ENCODE measurements around the gene DYSF.

DYSF gene

DNA sequence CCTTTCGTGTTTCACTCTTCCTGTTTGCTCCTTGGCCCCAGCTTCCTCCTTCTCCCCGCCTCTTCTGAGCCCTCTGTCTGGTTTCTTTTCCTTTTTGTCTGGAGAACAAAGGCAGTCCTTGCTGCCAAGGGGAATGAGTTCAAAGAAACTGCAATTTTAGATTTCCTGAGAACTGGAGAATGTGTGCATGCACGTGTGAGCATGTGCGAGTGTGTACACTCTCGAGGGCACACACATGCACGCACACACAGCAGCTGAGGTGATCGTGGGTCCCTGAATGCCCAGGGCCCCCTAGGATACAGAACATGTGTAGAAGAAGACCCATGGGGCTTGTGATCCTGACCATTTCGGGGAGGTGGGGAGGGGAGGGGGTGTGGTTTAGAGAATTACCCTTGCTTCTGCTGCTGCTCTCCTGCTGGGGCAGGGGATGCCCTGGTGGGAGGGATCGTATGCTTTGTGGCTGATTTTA lies 151.8 kb downstream of the DYSF start:
- DNase-seq: no peak

GRCh38 chr2:71605781-71606241 lies 152.4 kb downstream of the DYSF start:
- DNase-seq: no peak

GRCh38 chr2:71606244-71606643 lies 152.9 kb downstream of the DYSF start:
- DNase-seq: no peak

- DNase-seq: no peak
Observed at GRCh38 chr2:71607151-71607889, 154.0 kb downstream of the DYSF start.

DNA sequence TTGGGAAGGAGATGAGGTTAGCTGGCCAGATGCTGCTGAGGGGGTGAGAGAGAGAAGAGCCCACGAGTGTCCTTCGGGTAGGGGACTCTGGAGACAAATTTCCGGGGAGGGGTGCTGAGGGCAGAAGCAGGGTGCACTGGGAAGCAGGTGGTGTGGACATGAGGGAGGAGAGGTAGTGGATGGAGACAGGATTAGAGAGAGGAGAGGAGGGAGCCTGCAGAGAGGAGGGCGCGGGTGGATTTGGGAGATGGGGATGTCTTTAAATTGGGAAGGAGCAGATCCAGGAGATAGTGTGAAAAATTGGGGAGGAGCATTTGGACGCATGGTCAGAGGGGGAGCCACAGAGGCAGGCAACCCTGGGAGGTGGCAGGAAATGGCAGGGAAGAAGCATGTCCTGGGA lies 154.7 kb downstream of the DYSF start:
- DNase-seq: no peak

- no peak for DNase-seq
Observed at GRCh38 chr2:71608441-71608840, 155.1 kb downstream of the DYSF start.

- no peak for DNase-seq
Observed at GRCh38 chr2:71609029-71609428, 155.7 kb downstream of the DYSF start.

DNA sequence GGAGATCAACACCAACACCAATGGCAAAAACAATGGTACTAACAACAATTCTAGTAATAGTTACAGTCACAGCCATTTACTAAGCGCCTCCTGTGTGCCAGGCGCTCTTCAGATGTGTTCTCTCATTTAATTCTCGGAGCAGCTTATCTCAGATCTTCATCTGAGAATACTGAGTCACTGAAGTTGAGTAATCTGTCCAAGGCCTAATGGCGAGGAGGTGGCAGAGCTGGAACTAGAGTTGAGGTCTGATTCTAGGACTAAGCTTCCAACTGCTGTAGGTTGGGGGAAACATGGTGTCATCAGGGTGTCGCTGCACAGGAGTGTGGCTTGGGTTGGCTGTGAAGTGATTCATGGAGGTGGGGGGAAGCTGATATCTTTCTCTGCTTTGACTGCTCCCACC lies 156.1 kb downstream of the DYSF start:
- DNase-seq: no peak

- DNase-seq: no peak
Observed at GRCh38 chr2:71609958-71610357, 156.6 kb downstream of the DYSF start.

GRCh38 chr2:71610671-71611070 lies 157.3 kb downstream of the DYSF start:
- DNase-seq: no peak

GRCh38 chr2:71611247-71611646 lies 157.9 kb downstream of the DYSF start:
- DNase-seq: no peak

DNA sequence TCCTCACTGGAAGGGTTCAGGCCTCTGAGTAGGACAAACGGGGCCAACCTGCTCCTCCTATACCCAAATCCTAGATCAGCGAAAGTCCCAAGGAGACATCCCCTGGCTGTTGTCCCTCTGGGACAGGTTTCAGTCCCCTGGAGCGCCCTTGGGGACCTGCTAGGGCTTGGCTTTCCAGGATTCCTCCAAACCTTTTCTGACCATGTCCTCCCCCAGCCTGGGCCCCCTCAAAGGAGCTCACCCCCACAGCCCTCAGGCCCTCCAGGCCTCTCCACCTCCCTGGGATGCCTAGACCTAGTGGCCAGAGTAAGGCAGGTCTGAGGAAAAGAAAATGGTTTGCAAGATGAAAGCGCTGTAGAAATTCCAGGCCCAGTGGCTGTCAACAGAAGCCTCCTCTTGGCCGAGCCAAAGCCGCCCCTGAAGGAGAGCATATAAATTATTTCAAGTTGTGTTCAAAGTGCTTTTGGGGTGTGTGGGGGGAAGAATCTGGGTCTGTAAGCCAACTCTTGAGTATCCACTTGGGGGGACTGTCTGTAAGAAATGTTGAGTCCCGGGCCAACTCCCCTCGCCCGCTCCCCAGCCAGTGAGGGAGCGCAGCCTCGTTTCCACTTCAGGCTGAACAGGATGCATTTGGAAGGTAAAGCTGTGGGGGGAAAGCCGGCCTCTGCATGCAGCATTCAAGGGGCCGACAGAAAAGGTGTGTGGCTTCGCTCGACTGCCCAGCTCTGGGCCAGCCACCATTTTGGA lies 158.6 kb downstream of the DYSF start:
- no peak for DNase-seq

- no peak for DNase-seq
Observed at GRCh38 chr2:71612581-71613402, 159.4 kb downstream of the DYSF start.

DNA sequence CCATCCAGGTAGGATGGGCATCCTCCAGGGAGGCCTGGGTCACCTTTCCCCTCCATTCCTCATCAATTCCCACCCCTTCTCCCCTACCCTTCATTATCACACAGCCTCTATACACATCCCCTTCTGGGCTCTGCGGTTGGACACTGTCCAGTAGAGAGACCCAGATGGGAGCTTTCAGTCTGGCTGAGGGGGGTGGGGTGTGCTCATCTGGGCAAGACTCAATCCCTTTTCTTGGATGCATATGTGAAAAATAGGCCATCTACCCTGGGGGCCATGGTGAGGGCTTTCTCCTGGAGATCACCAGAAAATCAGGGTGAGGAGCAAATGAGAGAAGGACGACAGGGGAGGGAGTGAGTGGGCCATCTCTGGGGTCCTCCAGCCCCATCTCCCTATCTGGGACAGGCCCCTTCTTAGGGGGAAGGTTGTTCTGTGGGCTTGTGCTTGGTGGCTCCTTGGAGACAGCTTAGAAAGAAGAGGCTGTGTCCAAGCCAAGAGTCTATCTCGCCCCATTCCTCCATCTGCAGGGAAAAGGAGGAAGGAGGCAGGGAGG lies 160.1 kb downstream of the DYSF start:
- no peak for DNase-seq

GRCh38 chr2:71613953-71614925 lies 160.9 kb downstream of the DYSF start:
- no peak for DNase-seq

DNA sequence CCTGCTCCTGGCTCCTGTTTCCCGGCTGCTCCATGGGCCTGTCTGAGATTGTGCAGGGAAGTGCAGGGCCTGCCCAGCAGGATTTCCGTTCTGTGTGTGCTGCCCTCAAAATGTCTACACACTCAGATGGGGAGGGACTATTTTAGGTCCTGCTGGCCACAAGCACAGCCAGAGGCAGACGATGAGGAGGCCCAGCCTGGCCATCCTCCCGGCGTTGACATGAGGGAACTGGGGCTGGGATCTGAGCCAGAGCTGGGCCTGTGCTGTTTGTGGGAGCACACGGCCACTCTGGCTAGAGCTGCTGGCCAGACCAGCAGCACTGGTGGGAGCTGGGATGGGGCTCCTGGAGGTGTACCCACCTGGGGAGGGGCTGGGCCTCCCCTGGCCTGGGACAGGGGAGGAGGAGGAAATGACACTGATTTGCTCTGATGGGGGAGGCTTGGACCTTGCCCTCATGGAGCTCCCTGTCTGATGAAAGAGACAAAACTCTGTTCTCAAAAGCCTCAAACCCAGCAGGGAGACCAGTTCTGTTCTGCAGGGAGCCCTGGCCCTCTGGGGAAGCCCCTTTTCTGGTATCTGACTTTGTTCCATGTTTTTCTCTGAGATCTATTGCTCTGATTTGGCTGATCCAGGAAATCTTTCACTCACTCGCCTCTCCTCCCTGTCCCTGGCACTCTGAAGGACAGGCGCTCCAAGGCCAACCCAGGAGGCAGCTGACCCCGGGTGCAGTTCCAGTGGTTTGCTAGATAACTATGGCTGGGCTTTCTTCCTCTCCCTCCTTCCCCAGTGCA lies 161.8 kb downstream of the DYSF start:
- no peak for DNase-seq

DNA sequence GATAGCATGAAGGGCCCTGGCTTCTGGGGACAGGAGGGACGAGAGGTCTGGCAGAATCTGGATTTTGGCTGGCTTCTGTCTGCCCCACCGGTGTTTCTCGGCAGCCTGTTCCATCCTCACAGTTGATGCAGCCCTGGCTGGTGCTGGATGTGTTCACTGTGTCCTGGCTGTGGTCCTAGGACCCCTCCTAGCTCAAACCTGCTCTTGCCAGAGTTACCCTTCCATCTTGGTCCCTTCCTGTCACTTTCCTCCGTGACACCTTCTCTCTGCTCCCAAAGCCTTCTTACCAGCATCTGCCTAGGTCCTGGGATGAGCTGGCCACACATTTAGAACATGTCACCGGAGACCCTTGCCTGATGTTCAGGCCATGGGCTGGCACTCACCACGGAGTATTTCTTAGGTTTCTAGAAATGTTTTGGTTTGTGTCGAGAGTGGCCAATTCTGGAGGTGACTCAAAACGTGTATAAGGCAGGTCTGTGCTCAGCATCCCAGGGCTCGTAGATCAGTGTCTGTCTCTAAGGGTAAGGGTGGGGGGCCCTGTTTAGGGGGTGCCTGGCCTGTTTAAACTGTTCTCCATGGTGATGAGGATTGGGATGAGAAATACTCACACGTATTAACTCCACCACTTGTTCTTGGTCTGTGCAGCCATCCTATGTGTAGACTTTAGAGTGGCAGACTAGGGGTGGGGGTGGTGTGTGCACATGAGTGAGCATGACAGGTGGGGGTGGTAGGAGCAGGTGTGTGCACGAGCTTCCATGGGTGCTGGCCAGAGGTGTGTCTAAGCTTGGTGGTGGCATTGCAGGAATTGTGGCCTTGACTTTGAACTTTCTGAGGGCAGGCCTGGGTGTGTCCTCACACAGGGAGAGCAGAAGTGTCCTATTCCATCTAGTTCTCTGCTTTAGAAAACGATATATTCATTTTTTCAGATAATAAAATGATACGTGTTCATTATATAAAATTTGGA lies 162.7 kb downstream of the DYSF start:
- no peak for DNase-seq

GRCh38 chr2:71617266-71617665 lies 163.9 kb downstream of the DYSF start:
- no peak for DNase-seq

DNA sequence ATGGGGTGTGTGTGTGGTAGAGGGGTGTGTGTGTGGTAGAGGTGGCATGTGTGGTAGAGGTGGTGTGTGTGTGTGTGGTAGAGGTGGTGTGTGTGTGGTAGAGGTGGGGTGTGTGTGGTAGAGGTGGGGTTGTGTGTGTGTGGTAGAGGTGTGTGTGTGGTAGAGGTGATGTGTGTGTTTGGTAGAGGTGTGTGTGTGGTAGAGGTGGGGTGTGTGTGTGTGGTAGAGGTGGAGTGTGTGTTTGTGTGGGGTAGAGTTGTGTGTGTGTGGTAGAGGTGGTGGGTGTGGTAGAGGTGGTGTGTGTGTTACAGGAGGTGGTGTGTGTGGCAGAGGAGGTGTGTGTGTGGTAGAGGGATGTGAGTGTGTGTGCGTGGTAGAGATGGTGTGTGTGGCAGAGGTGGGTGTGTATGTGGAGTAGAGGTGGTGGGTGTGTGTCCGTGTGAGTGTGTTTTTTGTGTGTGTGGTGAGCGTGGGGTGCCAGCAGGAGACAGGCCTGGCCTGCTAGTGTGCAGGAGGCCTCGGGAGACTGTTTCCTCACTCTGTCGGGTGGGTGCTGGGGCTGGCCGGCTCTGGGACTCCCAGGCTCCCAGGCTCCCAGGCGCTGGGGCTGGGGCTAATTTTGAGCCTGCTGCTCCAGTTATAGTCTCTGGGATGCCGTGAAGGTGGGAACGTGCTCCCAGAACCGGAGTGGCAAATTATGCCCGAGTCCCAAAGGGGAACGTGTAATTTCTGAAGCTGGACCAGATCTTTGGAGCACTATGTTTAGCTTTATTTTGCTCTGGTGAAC lies 165.2 kb downstream of the DYSF start:
- DNase-seq: no peak
